Activated naive CD8-positive, alpha-beta T cell treated with anti-CD3 and anti-CD28 coated beads for 36 hours (primary cell): ENCODE data around the gene SLC12A3. TPM values are rescaled to one million over a fixed set of nuclear protein-coding genes. Genes with fewer than 3 reads are reported as not detected.

Experiments used
- DNase-seq: peaks from one replicate; pipeline ENCODE4 v3.0.0; 2021
- H3K27ac Mint-ChIP-seq: one replicate; pipeline ENCODE4 v1.8.0; 2022; ENCODE audit warnings: mild to moderate bottlenecking, moderate library complexity, mixed read lengths
- H3K27me3 Mint-ChIP-seq: one replicate; pipeline ENCODE4 v1.8.0; 2022; ENCODE audit warnings: mild to moderate bottlenecking, mixed read lengths
- H3K36me3 Mint-ChIP-seq: one replicate; pipeline ENCODE4 v1.8.0; 2021; ENCODE audit warnings: mild to moderate bottlenecking, mixed read lengths
- H3K4me1 Mint-ChIP-seq: one replicate; pipeline ENCODE4 v1.8.0; 2021; ENCODE audit warnings: mixed read lengths
- H3K4me3 Mint-ChIP-seq: one replicate; pipeline ENCODE4 v1.8.0; 2022; ENCODE audit warnings: mild to moderate bottlenecking, moderate library complexity, mixed read lengths
- H3K9me3 Mint-ChIP-seq: one replicate; pipeline ENCODE4 v1.8.0; 2022; ENCODE audit warnings: mixed read lengths
- total RNA-seq, 2 experiments: library from RNA; stranded (reverse); gene quantifications; one replicate each; pipeline ENCODE4 v1.2.3, GENCODE V29; 2021

The SLC12A3 gene
- total RNA-seq, 2 experiments from 2014 or later: 0.04 TPM; not detected in 1

DNA sequence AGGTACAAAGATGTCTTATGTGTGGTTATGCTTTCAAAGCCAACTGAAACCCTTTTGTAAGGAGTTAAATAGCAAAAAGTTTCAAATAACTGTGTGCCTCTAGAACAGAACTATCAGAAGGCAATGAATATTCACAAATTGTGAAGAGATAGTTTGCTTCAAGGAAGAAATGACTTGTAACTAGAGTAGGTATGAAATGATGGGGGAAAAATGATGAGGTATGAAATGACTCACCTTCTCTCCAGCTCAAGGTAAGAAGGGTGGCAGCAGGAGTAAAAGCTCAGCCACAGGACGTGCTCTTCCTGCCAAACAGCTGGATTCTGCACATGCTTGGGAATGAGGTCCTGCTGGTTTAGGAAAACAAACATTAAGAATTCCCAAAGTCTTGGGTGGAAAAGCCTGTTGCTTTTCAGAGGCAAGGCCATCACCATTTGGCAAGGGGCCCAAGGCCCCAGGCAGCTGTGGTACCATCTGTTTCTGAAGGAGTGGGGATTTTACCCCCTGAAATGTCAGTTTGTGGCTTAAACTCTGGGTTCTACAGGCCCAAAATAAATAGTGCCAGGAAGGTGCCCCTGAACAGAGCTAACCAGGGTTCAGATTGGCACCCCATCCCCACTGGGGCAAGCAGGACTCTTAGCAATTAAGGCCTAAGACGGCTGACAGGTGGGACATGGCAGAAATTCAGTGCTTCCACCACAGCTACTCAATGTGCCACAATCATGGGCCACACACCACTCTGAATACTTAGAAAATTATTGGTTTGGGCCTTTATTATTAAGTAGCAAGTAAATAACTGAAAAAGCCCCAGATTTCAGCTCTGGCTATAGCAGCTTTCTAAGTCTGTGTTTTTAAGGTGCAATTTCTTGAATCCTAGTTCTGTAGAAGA is 80.2 kb downstream of the SLC12A3 start:
- Mint-ChIP-seq H3K4me3 (peak overlapping the region; percentile 32), H3K9me3 (no peaks in the 10 kb centered on the region), H3K36me3 (peaks cover 51% of the 10 kb centered on the region), H3K4me1 (peaks cover 52% of the 10 kb centered on the region), H3K27me3 (no peaks in the 10 kb centered on the region), H3K27ac (peak overlapping the region; percentile 87)
- peak; percentile 27 for DNase-seq

DNA sequence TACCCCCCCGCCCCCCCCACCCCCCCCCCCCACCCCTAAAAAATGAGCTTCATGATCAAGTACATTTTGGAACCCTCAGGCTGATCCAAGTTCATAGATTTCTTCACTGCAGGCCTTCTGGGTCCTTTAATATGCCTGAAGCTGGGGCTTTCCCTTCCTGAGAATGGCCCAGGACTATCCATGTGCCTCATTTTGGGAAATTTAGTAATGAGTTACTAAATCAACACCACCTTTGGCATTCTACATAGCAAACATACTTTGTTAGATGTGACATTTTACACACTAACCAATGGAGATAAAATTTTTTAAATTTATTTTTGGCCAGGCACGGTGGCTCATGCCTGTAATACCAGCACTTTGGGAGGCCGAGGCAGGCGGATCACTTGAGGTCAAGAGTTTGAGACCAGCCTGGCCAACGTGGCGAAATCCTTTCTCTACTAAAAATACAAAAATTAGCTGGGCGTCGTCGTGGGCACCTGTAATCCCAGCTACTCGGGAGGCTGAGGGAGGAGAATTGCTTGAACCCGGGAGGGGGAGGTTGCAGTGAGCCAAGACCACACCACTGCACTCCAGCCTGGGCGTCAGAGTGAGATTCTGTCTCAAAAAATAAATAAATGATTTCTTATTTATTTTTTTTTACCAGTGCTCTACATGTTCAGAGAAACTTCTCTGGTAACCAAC is 81.0 kb downstream of the SLC12A3 start:
- Mint-ChIP-seq H3K27ac (peak overlapping the region; percentile 62), H3K9me3 (no peaks in the 10 kb centered on the region), H3K4me3 (no peak overlapping the region), H3K4me1 (peaks cover 52% of the 10 kb centered on the region), H3K27me3 (no peaks in the 10 kb centered on the region), H3K36me3 (peaks cover 44% of the 10 kb centered on the region)
- DNase-seq: no peak

DNA sequence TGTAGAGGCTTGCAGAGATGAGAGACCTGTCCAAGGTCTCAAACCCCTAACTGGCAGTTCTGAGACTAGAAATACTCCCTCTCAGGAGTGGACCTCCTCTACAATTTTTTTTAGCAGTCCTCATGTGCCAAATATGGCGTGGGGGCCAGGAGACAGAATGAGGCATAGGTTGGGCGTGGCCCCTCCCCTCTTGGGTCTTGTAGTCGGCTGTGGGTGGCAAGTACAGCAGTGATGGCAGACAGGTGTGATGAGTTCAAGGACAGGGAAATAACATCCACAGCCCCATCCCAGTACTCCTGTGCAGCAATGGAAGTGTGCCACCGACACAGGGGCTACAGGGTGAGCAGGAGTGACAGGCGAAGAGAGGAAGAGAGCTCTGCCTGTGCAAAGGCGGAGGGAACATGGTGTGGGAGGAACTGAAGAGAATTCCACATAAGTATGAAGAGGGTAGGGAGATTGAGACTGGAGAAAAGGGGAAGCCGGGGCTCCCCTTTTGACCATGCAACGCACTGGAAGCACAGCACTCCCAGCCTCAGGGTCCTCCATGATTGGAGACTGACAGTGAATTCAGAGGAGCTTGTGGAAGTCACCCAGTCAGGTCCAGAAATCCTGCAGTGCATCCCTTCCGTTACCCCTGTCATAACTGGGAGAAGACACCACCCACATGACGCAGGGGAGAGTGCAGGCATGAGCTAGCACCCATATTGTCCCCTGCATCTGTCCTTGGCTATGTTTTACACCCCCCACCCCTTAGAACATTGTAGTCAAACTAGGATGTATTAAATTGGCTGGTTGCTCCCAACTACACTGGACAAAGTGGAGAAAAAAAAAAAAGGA is 82.0 kb downstream of the SLC12A3 start:
- Mint-ChIP-seq H3K27ac (peak overlapping the region; percentile 32), H3K9me3 (no peaks in the 10 kb centered on the region), H3K4me1 (peaks cover 51% of the 10 kb centered on the region), H3K4me3 (no peak overlapping the region), H3K36me3 (peaks cover 37% of the 10 kb centered on the region), H3K27me3 (no peaks in the 10 kb centered on the region)
- no peak for DNase-seq

DNA sequence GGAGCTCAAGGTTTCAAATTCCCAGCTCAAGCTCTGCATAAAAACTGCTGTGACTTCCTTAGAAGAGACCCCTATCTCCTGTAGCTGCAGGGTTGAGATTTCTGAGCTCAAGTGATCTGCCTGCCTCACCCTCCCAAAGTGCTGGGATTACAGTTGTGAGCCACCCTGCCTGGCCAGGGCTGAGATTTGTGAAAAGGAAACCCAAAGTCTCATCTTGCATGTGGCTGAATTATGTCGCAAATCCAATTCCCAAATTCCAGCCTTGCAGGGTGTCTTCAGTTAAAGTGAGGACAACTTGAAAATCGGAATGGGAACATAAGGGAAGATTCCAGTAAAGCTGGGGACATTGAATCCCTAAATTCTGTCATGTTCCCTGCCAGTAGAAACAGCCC is 82.6 kb downstream of the SLC12A3 start:
- H3K36me3 Mint-ChIP-seq: peaks cover 32% of the 10 kb centered on the region
- DNase-seq: no peak
- no peaks in the 10 kb centered on the region for H3K9me3 Mint-ChIP-seq
- peak overlapping the region; percentile 26 for H3K27ac Mint-ChIP-seq
- H3K4me3 Mint-ChIP-seq: no peak overlapping the region
- no peaks in the 10 kb centered on the region for H3K27me3 Mint-ChIP-seq
- peaks cover 46% of the 10 kb centered on the region for H3K4me1 Mint-ChIP-seq

DNA sequence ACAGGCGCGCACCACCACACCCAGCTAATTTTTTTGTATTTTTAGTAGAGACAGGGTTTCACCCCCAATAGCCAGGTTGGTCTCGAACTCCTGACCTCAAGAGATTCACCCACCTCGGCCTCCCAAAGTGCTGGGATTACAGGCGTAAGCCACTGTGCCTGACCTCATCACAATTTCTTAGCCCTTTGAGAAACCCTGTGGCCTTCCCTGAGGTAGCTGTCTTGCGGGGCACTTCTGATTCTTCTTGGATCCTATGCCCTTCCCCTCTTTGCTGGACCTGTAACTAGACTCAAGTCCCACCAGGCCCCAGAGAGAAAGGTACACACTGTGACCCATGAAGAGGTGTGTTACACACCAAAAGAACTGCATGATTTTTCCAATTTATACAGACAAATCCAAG is 83.2 kb downstream of the SLC12A3 start:
- no peak overlapping the region for H3K27ac Mint-ChIP-seq
- peaks cover 40% of the 10 kb centered on the region for H3K4me1 Mint-ChIP-seq
- no peaks in the 10 kb centered on the region for H3K9me3 Mint-ChIP-seq
- no peaks in the 10 kb centered on the region for H3K27me3 Mint-ChIP-seq
- no peak for DNase-seq
- H3K36me3 Mint-ChIP-seq: peaks cover 25% of the 10 kb centered on the region
- no peak overlapping the region for H3K4me3 Mint-ChIP-seq

DNA sequence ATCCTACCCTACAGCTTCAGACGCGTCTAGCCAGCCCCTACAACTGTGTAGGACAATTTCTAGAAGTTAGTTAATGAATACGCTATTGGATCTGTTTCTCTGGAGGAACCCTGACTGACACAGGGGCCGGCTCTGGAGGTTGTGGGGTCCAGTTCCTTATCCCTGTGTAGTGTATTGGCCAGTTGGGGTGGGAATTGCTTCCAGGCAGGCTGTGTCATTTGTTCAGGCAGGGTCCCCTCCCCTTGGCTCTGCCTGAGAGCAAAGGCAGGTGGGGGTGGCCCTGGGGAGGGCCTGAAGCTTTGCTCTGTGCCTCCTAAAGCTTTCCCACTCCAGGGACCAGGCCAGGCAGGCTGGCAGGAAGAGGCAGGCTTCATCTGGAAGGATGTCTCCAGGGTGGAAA is 85.0 kb downstream of the SLC12A3 start:
- DNase-seq: no peak
- no peak overlapping the region for H3K27ac Mint-ChIP-seq
- H3K27me3 Mint-ChIP-seq: no peaks in the 10 kb centered on the region
- no peak overlapping the region for H3K4me3 Mint-ChIP-seq
- H3K36me3 Mint-ChIP-seq: peaks cover 10% of the 10 kb centered on the region
- H3K9me3 Mint-ChIP-seq: no peaks in the 10 kb centered on the region
- peaks cover 21% of the 10 kb centered on the region for H3K4me1 Mint-ChIP-seq

DNA sequence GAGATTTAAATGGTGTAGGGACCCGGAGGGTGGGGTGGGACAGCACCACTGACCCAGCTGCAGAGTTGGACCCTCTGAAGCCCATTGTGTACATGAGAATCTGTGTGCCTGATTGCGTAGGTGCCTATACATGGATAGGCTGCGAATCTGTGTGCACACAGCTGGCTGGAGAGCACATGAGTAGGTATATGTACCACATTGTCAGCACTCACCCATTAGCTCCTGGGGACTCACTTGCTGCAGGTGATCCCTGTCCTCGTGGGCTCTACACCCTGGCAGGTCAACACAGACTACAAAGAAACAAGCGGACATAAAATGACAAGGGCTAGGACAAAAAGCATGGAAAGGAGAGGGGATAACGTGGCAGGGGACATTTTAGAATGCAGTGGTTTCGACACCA is 85.4 kb downstream of the SLC12A3 start:
- Mint-ChIP-seq H3K4me1 (peaks cover 18% of the 10 kb centered on the region), H3K27me3 (no peaks in the 10 kb centered on the region), H3K9me3 (no peaks in the 10 kb centered on the region), H3K36me3 (peaks cover 9% of the 10 kb centered on the region), H3K4me3 (no peak overlapping the region), H3K27ac (no peak overlapping the region)
- no peak for DNase-seq

DNA sequence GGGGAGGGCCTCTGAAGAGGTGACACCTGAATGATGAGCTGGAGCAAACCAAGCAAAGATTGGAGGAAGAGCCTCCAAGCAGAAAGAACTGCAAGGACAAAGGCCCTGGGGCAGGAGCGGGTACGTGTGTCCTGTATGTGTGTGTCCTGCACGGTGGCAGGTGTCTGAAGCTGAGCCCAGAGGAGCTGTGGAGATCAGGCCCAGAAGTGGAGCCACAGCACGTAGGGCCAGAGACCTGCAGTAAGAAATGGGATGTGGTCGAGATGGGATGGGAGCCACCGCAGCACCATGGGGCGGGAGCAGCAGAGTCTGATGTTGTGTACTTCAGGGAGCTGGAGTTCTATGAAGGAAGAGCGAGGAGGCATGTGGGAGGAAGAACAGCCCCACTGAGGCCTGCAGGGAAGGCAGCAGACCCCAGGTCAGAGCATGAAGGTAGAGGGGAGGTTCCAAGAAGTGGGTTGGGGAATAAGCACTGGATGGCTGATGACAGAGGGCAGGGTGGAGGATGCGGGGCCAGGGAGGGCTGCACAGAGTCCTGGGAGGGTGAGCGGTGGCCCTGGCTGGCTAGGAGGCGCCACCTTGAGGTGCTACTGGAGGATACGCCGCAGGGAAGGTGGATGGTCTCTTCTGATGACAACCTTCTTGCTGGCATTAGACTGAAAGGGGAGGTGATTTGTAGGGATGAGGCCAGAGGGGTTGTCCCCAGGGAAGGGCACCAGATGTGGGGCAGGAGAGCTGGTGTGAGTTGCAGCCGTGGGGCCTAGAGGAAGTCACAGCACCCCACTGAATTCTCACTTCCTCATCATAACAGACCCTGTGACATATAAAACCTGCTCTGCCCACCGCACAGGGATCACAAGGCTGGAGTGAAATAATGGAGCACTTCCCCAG is 86.1 kb downstream of the SLC12A3 start:
- no peak overlapping the region for H3K27ac Mint-ChIP-seq
- DNase-seq: peak; percentile 68

DNA sequence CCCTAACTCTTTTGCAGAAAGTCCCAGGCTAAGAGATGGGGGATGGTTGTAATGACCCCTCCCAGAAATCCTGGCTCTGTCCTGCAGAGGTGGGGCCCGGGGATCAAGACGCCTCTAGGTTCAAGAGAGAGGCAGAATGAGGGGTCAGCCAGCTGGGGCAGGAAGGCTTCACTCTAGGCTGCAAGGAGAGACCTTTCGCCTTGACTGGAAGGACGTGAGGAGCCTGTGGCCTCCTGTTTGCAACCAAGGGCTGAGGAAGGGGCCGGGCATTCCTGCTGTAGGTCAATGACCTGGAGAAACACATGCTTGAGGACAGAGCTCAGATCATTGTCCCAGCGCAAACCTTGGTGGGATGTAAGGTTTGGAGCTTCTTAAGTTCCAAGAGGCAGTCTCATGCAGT is 88.0 kb downstream of the SLC12A3 start:
- H3K27ac Mint-ChIP-seq: no peak overlapping the region
- H3K9me3 Mint-ChIP-seq: no peaks in the 10 kb centered on the region
- no peak for DNase-seq
- H3K4me1 Mint-ChIP-seq: peaks cover 12% of the 10 kb centered on the region
- no peaks in the 10 kb centered on the region for H3K27me3 Mint-ChIP-seq
- no peak overlapping the region for H3K4me3 Mint-ChIP-seq
- H3K36me3 Mint-ChIP-seq: no peaks in the 10 kb centered on the region

More for the DNA sequence above, 86.1 kb downstream of the SLC12A3 start:
- no peaks in the 10 kb centered on the region for H3K27me3 Mint-ChIP-seq
- peaks cover 5% of the 10 kb centered on the region for H3K36me3 Mint-ChIP-seq
- no peaks in the 10 kb centered on the region for H3K9me3 Mint-ChIP-seq
- no peak overlapping the region for H3K4me3 Mint-ChIP-seq
- H3K4me1 Mint-ChIP-seq: peaks cover 16% of the 10 kb centered on the region

DNA sequence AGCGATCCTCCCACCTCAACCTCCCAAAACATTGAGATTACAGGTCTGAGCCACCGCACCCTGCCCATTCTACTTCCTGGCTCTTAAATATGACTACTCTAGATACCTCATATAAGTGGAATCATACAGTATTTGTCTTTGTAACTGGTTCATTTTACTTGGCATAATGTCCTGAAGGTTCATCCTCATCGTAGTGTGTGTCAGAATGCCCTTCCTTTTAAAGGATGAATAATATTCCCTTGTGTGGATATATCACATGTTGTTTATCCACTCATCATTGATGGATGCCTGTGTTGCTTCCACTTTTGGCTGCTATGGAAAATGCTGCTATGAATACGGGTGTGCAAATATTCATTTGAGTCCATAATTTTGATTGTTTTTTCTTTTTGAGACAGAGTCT is 91.1 kb downstream of the SLC12A3 start:
- Mint-ChIP-seq H3K27me3 (no peaks in the 10 kb centered on the region), H3K27ac (no peak overlapping the region), H3K36me3 (no peaks in the 10 kb centered on the region), H3K4me3 (no peak overlapping the region), H3K4me1 (peaks cover 5% of the 10 kb centered on the region), H3K9me3 (no peaks in the 10 kb centered on the region)
- DNase-seq: no peak

DNA sequence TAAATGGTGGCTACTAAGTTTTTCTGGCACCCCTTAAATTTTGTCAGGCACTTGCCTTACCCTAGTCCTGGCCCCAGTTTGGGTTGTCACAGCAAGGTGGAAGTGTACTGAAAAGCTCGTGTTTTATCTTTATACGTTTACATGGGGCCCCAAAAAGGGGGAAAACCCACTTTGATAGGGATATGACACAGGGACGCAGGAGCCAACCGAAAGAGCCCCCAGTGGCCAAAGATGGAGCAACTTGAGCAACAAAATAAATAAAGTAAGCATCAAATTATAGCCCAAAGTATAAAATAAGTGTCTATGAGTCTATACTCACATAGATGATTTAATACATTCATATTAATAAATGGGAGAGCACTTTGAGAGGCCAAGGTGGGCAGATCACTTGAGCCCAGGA is 91.7 kb downstream of the SLC12A3 start:
- no peak for DNase-seq
- Mint-ChIP-seq H3K27me3 (no peaks in the 10 kb centered on the region), H3K36me3 (no peaks in the 10 kb centered on the region), H3K9me3 (no peaks in the 10 kb centered on the region), H3K27ac (no peak overlapping the region), H3K4me3 (no peak overlapping the region), H3K4me1 (no peaks in the 10 kb centered on the region)

DNA sequence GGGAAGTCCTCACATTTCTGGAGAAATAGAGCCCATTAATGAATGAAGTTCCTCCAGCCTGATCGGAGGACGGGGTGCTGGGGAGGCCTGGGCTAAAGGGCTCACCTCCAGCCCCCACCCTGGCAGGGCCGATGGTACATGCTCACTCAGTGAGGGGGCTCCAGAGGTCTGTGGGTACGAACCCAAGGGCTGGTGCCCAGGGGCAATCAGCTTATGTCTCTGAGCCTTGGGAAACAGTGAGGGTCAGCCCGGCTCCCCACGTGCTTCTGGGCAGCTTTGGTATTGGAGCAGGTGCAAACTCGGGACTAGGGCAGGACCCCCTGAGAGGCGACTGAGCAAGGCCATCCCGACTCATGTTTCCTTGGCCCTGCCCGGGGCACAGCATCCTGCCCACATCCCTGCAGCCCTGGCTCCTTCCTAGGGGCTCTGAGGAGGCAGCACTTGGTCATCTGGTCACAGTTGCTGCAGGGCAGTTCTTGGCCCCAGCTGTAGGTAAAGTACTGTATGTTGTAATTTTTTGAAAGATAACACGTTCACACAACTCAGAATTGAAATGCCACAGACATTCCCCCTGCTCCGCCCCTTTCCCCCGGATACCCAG is 95.8 kb downstream of the SLC12A3 start:
- no peak overlapping the region for H3K27ac Mint-ChIP-seq
- H3K36me3 Mint-ChIP-seq: no peaks in the 10 kb centered on the region
- H3K4me1 Mint-ChIP-seq: peaks cover 16% of the 10 kb centered on the region
- no peak overlapping the region for H3K4me3 Mint-ChIP-seq
- no peak for DNase-seq
- no peaks in the 10 kb centered on the region for H3K27me3 Mint-ChIP-seq
- no peaks in the 10 kb centered on the region for H3K9me3 Mint-ChIP-seq

DNA sequence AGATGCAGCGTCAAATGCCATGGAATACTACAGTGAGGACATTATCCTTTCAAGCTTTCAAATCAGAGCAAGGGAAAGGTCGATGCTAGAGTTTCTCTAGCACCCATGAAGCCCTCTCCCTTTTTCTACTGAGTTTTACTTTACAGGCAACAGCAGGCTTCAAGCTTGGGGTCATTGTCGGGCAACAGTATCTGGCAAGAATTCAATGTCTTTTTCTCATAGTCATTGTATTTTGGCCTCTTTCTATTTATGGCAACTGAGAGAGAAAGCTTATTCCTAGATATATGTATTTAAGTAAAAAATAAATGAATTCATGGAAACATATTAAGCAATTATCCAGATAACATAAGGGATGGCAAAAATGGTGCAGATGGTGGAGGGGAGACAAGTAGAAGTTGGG is 96.4 kb downstream of the SLC12A3 start:
- Mint-ChIP-seq H3K27me3 (no peaks in the 10 kb centered on the region), H3K36me3 (no peaks in the 10 kb centered on the region), H3K9me3 (no peaks in the 10 kb centered on the region), H3K4me3 (no peak overlapping the region), H3K27ac (no peak overlapping the region), H3K4me1 (peaks cover 22% of the 10 kb centered on the region)
- no peak for DNase-seq

DNA sequence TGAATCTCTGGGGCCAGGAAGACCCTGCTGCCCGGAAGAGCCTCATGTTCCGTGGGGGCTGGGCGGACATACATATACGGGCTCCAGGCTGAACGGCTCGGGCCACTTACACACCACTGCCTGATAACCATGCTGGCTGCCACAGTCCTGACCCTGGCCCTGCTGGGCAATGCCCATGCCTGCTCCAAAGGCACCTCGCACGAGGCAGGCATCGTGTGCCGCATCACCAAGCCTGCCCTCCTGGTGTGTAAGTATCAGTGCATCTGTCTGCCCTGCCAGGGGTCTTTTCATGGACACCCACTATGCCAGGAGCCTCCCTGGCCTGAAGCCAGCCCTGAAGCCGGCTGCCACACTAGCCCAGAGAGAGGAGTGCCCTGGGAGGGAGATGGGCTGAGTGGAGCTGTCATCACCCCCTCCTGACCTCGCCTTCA is 96.9 kb downstream of the SLC12A3 start, which contains the start of gene CETP:
TSS of gene CETP (plus strand) at position 100 of the 431 bp plus-strand sequence. CDS start at position 130, 30 bp downstream.
- peaks cover 22% of the 10 kb centered on the region for H3K4me1 Mint-ChIP-seq
- H3K27ac Mint-ChIP-seq: no peak within 1 kb of the TSS
- H3K27me3 Mint-ChIP-seq: no peaks in the 10 kb centered on the region
- H3K9me3 Mint-ChIP-seq: no peaks in the 10 kb centered on the region
- H3K36me3 Mint-ChIP-seq: no peaks in the 10 kb centered on the region
- DNase-seq: no peak
- no peak within 1 kb of the TSS for H3K4me3 Mint-ChIP-seq
